Breast epithelium (tissue), 3 donors: ENCODE measurements around the gene IMMP2L.

Source experiments
- CTCF ChIP-seq, 3 donors: fragments of 450-650 bp; IDR thresholded peaks; one replicate each; pipeline ENCODE4 v1.5.1; 2016 to 2017; ENCODE audit warnings: antibody characterized with exemption in 3 of 3, mild to moderate bottlenecking in 3 of 3, moderate library complexity in 3 of 3
- POLR2A ChIP-seq: fragments of 450-650 bp; IDR thresholded peaks from one replicate; pipeline ENCODE4 v1.6.1; 2016; ENCODE audit warnings: antibody characterized with exemption, mild to moderate bottlenecking, moderate library complexity

DNA sequence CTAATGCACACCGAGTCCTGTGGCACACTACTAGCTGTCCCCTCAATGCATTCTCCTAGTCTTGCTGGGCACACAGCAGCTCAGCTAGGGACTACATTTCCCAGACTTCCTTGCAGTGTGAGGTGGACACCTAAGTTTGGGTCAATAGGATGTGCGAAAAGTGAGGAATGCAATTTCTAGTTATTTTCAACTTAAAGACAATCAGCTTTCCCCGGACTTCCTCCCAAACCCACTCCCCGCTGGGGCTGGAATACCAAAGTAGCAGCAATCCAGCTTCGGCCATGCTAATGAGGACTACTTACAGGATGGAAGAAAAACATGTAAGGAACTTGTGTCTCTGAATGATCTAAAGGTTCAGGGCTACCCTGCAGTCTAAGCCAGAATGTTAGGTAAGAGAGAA is 757.8 kb downstream of the IMMP2L start:
- no peak for TF ChIP-seq POLR2A
- TF ChIP-seq CTCF (IDR thresholded peaks at IDR 0.05): no peak
